HEK293 (cell line): ENCODE data around the gene LAMA5.

Experiments
- CTCF ChIA-PET: fragments of 350-600 bp; formaldehyde crosslinking; extraction: SDS; loops from one replicate; lab custom pipeline; 2021; ENCODE audit warnings: antibody characterized with exemption; lab: Yijun Ruan, JAX
- POLR2A ChIA-PET: fragments of 300-600 bp; formaldehyde crosslinking; extraction: SDS; loops from one replicate; lab custom pipeline; 2020; ENCODE audit warnings: antibody characterized with exemption, inconsistent platforms; lab: Yijun Ruan, JAX
- H3K27ac ChIP-seq: fragments of 200-500 bp; sonication (Bioruptor generic); 2 replicates; pipeline ENCODE4 v1.5.1; 2014; ENCODE audit warnings: low read depth, low read length, control low read depth, inconsistent platforms; ENCODE audit errors: extremely low read depth
- H3K36me3 ChIP-seq, 2 experiments: fragments of 200-500 bp in 1 of 2; sonication (Bioruptor generic) in 1 of 2; 1 replicate in 1 of 2; 2 replicates in 1 of 2; pipeline ENCODE4 v1.5.1; 2014 to 2017; ENCODE audit warnings: inconsistent platforms in 2 of 2, low read length in 2 of 2; ENCODE audit not compliant: control insufficient read depth in 2 of 2, insufficient read depth in 1 of 2
- H3K4me1 ChIP-seq: fragments of 200-500 bp; sonication (Bioruptor generic); 2 replicates; pipeline ENCODE4 v1.5.1; 2014; ENCODE audit warnings: mild to moderate bottlenecking, low read length, inconsistent platforms; ENCODE audit not compliant: control insufficient read depth, insufficient read depth
- H3K4me3 ChIP-seq: 2 replicates; pipeline ENCODE4 v1.5.1; 2011; ENCODE audit warnings: low read depth, mild to moderate bottlenecking, control low read depth, low read length, moderate library complexity
- H3K9me3 ChIP-seq: fragments of 200-500 bp; sonication (Bioruptor generic); 2 replicates; pipeline ENCODE4 v1.5.1; 2014; ENCODE audit warnings: low read depth, low read length, inconsistent platforms; ENCODE audit not compliant: control insufficient read depth, insufficient read depth
- GLIS1 ChIP-seq: fragments of 450-650 bp; formaldehyde crosslinking; IDR thresholded peaks from 2 replicates; pipeline ENCODE4 v1.5.1; 2016; ENCODE audit warnings: missing biosample characterization, missing genetic modification characterization
- HIC1 ChIP-seq: fragments of 450-650 bp; formaldehyde crosslinking; IDR thresholded peaks from 2 replicates; pipeline ENCODE4 v1.5.1; 2016; ENCODE audit warnings: missing biosample characterization, missing genetic modification characterization
- KLF8 ChIP-seq: fragments of 450-650 bp; formaldehyde crosslinking; IDR thresholded peaks from 2 replicates; pipeline ENCODE4 v1.5.1; 2016; ENCODE audit warnings: missing biosample characterization, missing genetic modification characterization
- WT1 ChIP-seq: fragments of 450-650 bp; formaldehyde crosslinking; IDR thresholded peaks from 2 replicates; pipeline ENCODE4 v1.5.1; 2016; ENCODE audit warnings: missing biosample characterization, missing genetic modification characterization
- YY1 ChIP-seq: fragments of 450-650 bp; formaldehyde crosslinking; IDR thresholded peaks from 2 replicates; pipeline ENCODE4 v1.5.1; 2018; ENCODE audit warnings: missing biosample characterization, missing genetic modification characterization
- ZBTB44 ChIP-seq: fragments of 450-650 bp; IDR thresholded peaks from 2 replicates; pipeline ENCODE4 v1.5.1; 2018; ENCODE audit warnings: missing biosample characterization, mild to moderate bottlenecking, missing genetic modification characterization
- ZFP69B ChIP-seq: fragments of 450-650 bp; formaldehyde crosslinking; IDR thresholded peaks from 2 replicates; pipeline ENCODE4 v1.5.1; 2016; ENCODE audit warnings: missing biosample characterization, missing genetic modification characterization
- ZNF2 ChIP-seq: fragments of 450-650 bp; formaldehyde crosslinking; IDR thresholded peaks from 2 replicates; pipeline ENCODE4 v1.5.1; 2016; ENCODE audit warnings: missing biosample characterization, missing genetic modification characterization
- ZNF274 ChIP-seq, 2 experiments: fragments of 200-500 bp in 1 of 2; fragments of 450-650 bp in 1 of 2; sonication (Bioruptor generic) in 1 of 2; formaldehyde crosslinking in 1 of 2; IDR thresholded peaks; 2 replicates each; pipeline versions ENCODE4 v1.5.1 to v1.6.1; 2014 to 2016; ENCODE audit warnings: borderline replicate concordance in 1 of 2, inconsistent platforms in 1 of 2, low read length in 1 of 2, missing biosample characterization in 1 of 2, missing genetic modification characterization in 1 of 2
- ZNF292 ChIP-seq: fragments of 450-650 bp; formaldehyde crosslinking; IDR thresholded peaks from 2 replicates; pipeline ENCODE4 v1.5.1; 2016; ENCODE audit warnings: low read depth, missing biosample characterization, missing genetic modification characterization, borderline replicate concordance
- ZNF335 ChIP-seq: fragments of 450-650 bp; formaldehyde crosslinking; conservative IDR thresholded peaks from 2 replicates; pipeline ENCODE4 v1.5.1; 2016; ENCODE audit warnings: missing biosample characterization, missing genetic modification characterization
- ZNF362 ChIP-seq: fragments of 450-650 bp; formaldehyde crosslinking; IDR thresholded peaks from 2 replicates; pipeline ENCODE4 v1.5.1; 2016; ENCODE audit warnings: missing biosample characterization, missing genetic modification characterization
- ZNF423 ChIP-seq: fragments of 450-650 bp; formaldehyde crosslinking; IDR thresholded peaks from 2 replicates; pipeline ENCODE4 v1.5.1; 2016; ENCODE audit warnings: missing biosample characterization, missing genetic modification characterization
- ZNF521 ChIP-seq: fragments of 450-650 bp; formaldehyde crosslinking; IDR thresholded peaks from 2 replicates; pipeline ENCODE4 v1.5.1; 2017; ENCODE audit warnings: missing biosample characterization, mild to moderate bottlenecking, missing genetic modification characterization
- ZNF548 ChIP-seq: fragments of 450-650 bp; formaldehyde crosslinking; IDR thresholded peaks from 2 replicates; pipeline ENCODE4 v1.5.1; 2016; ENCODE audit warnings: missing biosample characterization, missing genetic modification characterization
- ZNF580 ChIP-seq: fragments of 450-650 bp; formaldehyde crosslinking; IDR thresholded peaks from 2 replicates; pipeline ENCODE4 v1.5.1; 2016; ENCODE audit warnings: missing biosample characterization, missing genetic modification characterization
- ZNF623 ChIP-seq: fragments of 450-650 bp; formaldehyde crosslinking; IDR thresholded peaks from 2 replicates; pipeline ENCODE4 v1.5.1; 2016; ENCODE audit warnings: missing biosample characterization, missing genetic modification characterization
- ZSCAN30 ChIP-seq: fragments of 450-650 bp; IDR thresholded peaks from 2 replicates; pipeline ENCODE4 v1.5.1; 2018; ENCODE audit warnings: missing biosample characterization, mild to moderate bottlenecking, missing genetic modification characterization, moderate library complexity
- TF ChIP-seq, protein P1 (sequence below): fragments of 450-650 bp; formaldehyde crosslinking; IDR thresholded peaks from 2 replicates; pipeline ENCODE4 v1.5.1; 2017; ENCODE audit warnings: missing biosample characterization, mild to moderate bottlenecking, missing genetic modification characterization, moderate library complexity
- TF ChIP-seq, protein P2 (sequence below): IDR thresholded peaks from 2 replicates; pipeline ENCODE4 v1.6.1; 2011; ENCODE audit warnings: mild to moderate bottlenecking, low read depth, low read length, borderline replicate concordance
- TF ChIP-seq, protein P3 (sequence below): fragments of 450-650 bp; formaldehyde crosslinking; IDR thresholded peaks from 2 replicates; pipeline ENCODE4 v1.5.1; 2016; ENCODE audit warnings: missing biosample characterization, missing genetic modification characterization

Gene LAMA5

GRCh38 chr20:62302341-62303061, 64.6 kb downstream of the LAMA5 start, which contains the start of gene ADRM1 (continued):
- 0 out of 2 replicates have a peak, but pooled peaks have one; percentile 20 for TF ChIP-seq ZNF580
- peak; percentile 53; the same call in 1 of the 2 replicates for TF ChIP-seq ZBTB44 (tag by site-specific recombination)
- TF ChIP-seq ZNF274 (IDR thresholded peaks at IDR 0.05; ENCODE audit: low read length) = no peak
- TF ChIP-seq ZNF274 (tag by site-specific recombination; IDR thresholded peaks at IDR 0.05; ENCODE audit: borderline replicate concordance) = no peak

GRCh38 chr20:62301773-62302340, 65.3 kb downstream of the LAMA5 start:
- POLR2A ChIA-PET = interaction anchor here (0.6 to 1.2 kb wide), 8 partner anchors 48 to 489 kb away, joined by 3 to 15 read pairs (median 4); partner anchors contain the start of genes LAMA5 and RPS21
- H3K4me3 ChIP-seq = peak overlapping the region; percentile 65
- CTCF ChIA-PET = interaction anchor here (0.6 to 3.0 kb wide), 9 partner anchors 65 to 198 kb away, joined by 3 to 32 read pairs (median 4); no protein-coding TSS in a partner anchor
- peaks cover 8% of the 10 kb centered on the region for H3K4me1 ChIP-seq
- no peaks in the 10 kb centered on the region for H3K9me3 ChIP-seq
- peak overlapping the region; percentile 91; the same call in 1 of the 2 replicates for H3K27ac ChIP-seq
- H3K36me3 ChIP-seq = peaks cover 0 to 56% of the 10 kb centered on the region in 2 experiments; a peak in 1 of 3 replicates
- TF ChIP-seq ZNF335 (tag by site-specific recombination) = peak; percentile 97
- 0 out of 2 replicates have a peak, but pooled peaks have one; percentile 10 for TF ChIP-seq ZNF423 (tag by site-specific recombination)
- peak; percentile 71 for TF ChIP-seq HIC1
- TF ChIP-seq, protein P1, sequence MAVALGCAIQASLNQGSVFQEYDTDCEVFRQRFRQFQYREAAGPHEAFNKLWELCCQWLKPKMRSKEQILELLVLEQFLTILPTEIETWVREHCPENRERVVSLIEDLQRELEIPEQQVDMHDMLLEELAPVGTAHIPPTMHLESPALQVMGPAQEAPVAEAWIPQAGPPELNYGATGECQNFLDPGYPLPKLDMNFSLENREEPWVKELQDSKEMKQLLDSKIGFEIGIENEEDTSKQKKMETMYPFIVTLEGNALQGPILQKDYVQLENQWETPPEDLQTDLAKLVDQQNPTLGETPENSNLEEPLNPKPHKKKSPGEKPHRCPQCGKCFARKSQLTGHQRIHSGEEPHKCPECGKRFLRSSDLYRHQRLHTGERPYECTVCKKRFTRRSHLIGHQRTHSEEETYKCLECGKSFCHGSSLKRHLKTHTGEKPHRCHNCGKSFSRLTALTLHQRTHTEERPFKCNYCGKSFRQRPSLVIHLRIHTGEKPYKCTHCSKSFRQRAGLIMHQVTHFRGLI = peak; percentile 69
- TF ChIP-seq ZNF362 (tag by site-specific recombination) = no peak
- TF ChIP-seq, protein P2, sequence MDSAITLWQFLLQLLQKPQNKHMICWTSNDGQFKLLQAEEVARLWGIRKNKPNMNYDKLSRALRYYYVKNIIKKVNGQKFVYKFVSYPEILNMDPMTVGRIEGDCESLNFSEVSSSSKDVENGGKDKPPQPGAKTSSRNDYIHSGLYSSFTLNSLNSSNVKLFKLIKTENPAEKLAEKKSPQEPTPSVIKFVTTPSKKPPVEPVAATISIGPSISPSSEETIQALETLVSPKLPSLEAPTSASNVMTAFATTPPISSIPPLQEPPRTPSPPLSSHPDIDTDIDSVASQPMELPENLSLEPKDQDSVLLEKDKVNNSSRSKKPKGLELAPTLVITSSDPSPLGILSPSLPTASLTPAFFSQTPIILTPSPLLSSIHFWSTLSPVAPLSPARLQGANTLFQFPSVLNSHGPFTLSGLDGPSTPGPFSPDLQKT = no peak
- peak; percentile 17; the same call in 1 of the 2 replicates for TF ChIP-seq WT1
- TF ChIP-seq, protein P3, sequence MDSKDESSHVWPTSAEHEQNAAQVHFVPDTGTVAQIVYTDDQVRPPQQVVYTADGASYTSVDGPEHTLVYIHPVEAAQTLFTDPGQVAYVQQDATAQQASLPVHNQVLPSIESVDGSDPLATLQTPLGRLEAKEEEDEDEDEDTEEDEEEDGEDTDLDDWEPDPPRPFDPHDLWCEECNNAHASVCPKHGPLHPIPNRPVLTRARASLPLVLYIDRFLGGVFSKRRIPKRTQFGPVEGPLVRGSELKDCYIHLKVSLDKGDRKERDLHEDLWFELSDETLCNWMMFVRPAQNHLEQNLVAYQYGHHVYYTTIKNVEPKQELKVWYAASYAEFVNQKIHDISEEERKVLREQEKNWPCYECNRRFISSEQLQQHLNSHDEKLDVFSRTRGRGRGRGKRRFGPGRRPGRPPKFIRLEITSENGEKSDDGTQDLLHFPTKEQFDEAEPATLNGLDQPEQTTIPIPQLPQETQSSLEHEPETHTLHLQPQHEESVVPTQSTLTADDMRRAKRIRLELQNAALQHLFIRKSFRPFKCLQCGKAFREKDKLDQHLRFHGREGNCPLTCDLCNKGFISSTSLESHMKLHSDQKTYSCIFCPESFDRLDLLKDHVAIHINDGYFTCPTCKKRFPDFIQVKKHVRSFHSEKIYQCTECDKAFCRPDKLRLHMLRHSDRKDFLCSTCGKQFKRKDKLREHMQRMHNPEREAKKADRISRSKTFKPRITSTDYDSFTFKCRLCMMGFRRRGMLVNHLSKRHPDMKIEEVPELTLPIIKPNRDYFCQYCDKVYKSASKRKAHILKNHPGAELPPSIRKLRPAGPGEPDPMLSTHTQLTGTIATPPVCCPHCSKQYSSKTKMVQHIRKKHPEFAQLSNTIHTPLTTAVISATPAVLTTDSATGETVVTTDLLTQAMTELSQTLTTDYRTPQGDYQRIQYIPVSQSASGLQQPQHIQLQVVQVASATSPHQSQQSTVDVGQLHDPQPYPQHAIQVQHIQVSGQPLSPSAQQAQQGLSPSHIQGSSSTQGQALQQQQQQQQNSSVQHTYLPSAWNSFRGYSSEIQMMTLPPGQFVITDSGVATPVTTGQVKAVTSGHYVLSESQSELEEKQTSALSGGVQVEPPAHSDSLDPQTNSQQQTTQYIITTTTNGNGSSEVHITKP (tag by site-specific recombination) = peak; percentile 93
- TF ChIP-seq ZNF2 (tag by site-specific recombination) = peak; percentile 78
- TF ChIP-seq ZNF548 (tag by site-specific recombination) = no peak
- TF ChIP-seq ZNF623 (tag by site-specific recombination) = 0 out of 2 replicates have a peak, but pooled peaks have one; percentile 5
- peak; percentile 65; the same call in 1 of the 2 replicates for TF ChIP-seq ZSCAN30 (tag by site-specific recombination)
- TF ChIP-seq KLF8 (tag by site-specific recombination) = peak; percentile 43; the same call in 1 of the 2 replicates
- peak; percentile 22 for TF ChIP-seq GLIS1 (tag by site-specific recombination)
- TF ChIP-seq ZNF292 (tag by site-specific recombination) = no peak
- peak; percentile 64 for TF ChIP-seq ZFP69B (tag by site-specific recombination)
- 0 out of 2 replicates have a peak, but pooled peaks have one; percentile 25 for TF ChIP-seq YY1 (tag by site-specific recombination)
- TF ChIP-seq ZNF521 (tag by site-specific recombination) = no peak
